Measurements from ENCODE around the gene PDE11A. TPM values are rescaled to one million over a fixed set of nuclear protein-coding genes. Genes with fewer than 3 reads are reported as not detected.

The PDE11A gene
- total and polyA plus RNA-seq, 3 donors from 2014 or later: 2.2 to 7.8 (median 3.3) TPM

DNA sequence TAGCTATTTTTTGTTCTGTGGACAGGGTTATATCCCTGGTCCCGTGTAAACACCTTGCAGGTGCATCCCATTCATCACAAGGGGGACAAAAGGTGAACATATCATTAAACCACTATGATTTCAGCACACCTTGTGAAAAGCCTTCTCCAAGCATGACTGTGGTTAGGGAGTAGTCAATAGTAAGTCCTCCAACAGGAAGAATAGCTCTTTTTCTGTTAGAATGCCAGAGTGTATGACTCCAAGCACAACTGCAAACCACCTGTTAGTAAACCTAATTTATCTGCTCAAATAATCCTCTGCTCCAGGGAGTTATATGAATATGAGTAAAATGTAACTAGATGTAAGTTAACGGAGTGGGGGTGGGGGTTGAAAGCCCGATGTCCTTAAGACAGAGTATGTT, 439.5 kb downstream of the PDE11A start:
- intact Hi-C loops (cut with DNase I; ENCODE audit: low total_unique reads): no loop called here
- no peaks in the 10 kb centered on the region for H3K36me3 ChIP-seq (ENCODE audit: low read depth, missing control alignments)
- no peaks in the 10 kb centered on the region for H3K9me3 ChIP-seq
- no peak for TF ChIP-seq POLR2A (IDR thresholded peaks at IDR 0.05)
- TF ChIP-seq, protein P1, sequence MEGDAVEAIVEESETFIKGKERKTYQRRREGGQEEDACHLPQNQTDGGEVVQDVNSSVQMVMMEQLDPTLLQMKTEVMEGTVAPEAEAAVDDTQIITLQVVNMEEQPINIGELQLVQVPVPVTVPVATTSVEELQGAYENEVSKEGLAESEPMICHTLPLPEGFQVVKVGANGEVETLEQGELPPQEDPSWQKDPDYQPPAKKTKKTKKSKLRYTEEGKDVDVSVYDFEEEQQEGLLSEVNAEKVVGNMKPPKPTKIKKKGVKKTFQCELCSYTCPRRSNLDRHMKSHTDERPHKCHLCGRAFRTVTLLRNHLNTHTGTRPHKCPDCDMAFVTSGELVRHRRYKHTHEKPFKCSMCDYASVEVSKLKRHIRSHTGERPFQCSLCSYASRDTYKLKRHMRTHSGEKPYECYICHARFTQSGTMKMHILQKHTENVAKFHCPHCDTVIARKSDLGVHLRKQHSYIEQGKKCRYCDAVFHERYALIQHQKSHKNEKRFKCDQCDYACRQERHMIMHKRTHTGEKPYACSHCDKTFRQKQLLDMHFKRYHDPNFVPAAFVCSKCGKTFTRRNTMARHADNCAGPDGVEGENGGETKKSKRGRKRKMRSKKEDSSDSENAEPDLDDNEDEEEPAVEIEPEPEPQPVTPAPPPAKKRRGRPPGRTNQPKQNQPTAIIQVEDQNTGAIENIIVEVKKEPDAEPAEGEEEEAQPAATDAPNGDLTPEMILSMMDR (IDR thresholded peaks at IDR 0.05): no peak
- peaks cover 11% of the 10 kb centered on the region for H3K4me1 ChIP-seq
- H3K27ac ChIP-seq: no peak overlapping the region
- H3K27me3 ChIP-seq: no peaks in the 10 kb centered on the region
- no peak for DNase-seq
- H3K4me3 ChIP-seq: no peak overlapping the region
- 48 to 59% methylated on average over 3 of the region's 3 CpGs for WGBS, 2 donors

GRCh38 chr2:177631680-177632079, 440.9 kb downstream of the PDE11A start:
- peaks cover 11% of the 10 kb centered on the region for H3K4me1 ChIP-seq
- intact Hi-C loops (cut with DNase I; ENCODE audit: low total_unique reads): no loop called here
- no peak overlapping the region for H3K27ac ChIP-seq
- no peak for TF ChIP-seq POLR2A (IDR thresholded peaks at IDR 0.05)
- TF ChIP-seq, protein P1 (IDR thresholded peaks at IDR 0.05): no peak
- DNase-seq: no peak
- no peak overlapping the region for H3K4me3 ChIP-seq
- 89 to 100% methylated on average over 1 of the region's 1 CpG for WGBS, 2 donors
- H3K27me3 ChIP-seq: no peaks in the 10 kb centered on the region
- H3K9me3 ChIP-seq: no peaks in the 10 kb centered on the region
- no peaks in the 10 kb centered on the region for H3K36me3 ChIP-seq (ENCODE audit: low read depth, missing control alignments)

DNA sequence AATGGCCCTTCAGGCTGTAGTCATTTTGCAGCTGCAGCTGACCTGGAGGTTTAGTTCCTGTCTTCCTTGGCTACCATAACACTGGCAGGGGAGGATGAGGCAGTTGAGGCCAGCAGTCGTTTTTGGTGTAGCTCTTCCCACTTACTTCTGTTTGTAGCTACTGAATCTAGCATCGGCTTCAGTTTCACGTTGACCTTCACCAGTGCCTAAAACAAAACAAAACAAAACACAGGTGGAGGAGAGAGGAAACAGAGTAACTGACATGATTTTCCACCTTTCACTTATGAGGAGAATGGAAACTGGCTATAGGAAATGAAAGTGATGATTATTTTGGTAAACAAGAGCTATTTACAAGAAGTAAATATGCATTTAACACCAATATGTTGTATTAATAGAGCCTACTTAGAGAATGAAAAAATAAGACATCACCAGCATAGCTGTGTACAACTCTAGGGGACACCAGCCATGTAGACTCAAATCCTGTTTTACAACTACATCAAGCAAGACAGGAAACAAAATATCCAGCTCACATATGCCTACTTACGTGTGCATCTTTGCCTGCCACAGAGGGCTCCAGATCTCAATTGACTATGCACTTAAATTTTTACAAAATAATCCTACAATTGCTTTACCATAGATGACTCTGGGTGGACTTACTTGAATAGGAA, 443.1 kb downstream of the PDE11A start:
- H3K27me3 ChIP-seq: no peaks in the 10 kb centered on the region
- TF ChIP-seq, protein P1 (IDR thresholded peaks at IDR 0.05): no peak
- no peak for TF ChIP-seq POLR2A (IDR thresholded peaks at IDR 0.05)
- peaks cover 11% of the 10 kb centered on the region for H3K4me1 ChIP-seq
- H3K9me3 ChIP-seq: no peaks in the 10 kb centered on the region
- H3K4me3 ChIP-seq: no peak overlapping the region
- WGBS, 2 donors: 59 to 60% methylated on average over 4 of the region's 4 CpGs
- intact Hi-C loops (cut with DNase I; ENCODE audit: low total_unique reads): no loop called here
- H3K36me3 ChIP-seq (ENCODE audit: low read depth, missing control alignments): no peaks in the 10 kb centered on the region
- no peak overlapping the region for H3K27ac ChIP-seq
- DNase-seq: no peak

DNA sequence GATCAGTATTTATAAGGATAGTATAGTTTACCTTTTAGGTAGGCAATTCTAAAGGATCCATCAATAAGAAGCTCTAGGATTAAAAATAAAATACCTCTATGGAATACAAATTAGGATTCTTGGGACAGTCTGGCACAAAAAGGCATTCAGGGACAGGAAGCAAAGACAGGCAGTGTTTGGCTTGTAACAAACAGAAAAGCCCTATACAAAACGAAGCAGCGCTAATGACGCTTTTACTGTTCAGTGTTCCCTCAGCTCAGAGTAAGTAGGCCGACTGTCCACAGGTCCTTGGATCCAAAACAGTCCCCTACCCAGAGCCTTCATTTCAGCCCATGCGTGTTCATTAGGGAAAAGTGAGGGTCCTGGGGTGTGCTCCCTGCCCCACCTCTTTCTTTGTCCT, 443.7 kb downstream of the PDE11A start:
- peaks cover 9% of the 10 kb centered on the region for H3K4me1 ChIP-seq
- no peaks in the 10 kb centered on the region for H3K27me3 ChIP-seq
- no peaks in the 10 kb centered on the region for H3K9me3 ChIP-seq
- no peak overlapping the region for H3K27ac ChIP-seq
- DNase-seq: no peak
- WGBS, 2 donors: 80 to 83% methylated on average over 5 of the region's 5 CpGs
- intact Hi-C loops (cut with DNase I; ENCODE audit: low total_unique reads): no loop called here
- H3K4me3 ChIP-seq: no peak overlapping the region
- TF ChIP-seq POLR2A (IDR thresholded peaks at IDR 0.05): no peak
- TF ChIP-seq, protein P1 (IDR thresholded peaks at IDR 0.05): no peak
- H3K36me3 ChIP-seq (ENCODE audit: low read depth, missing control alignments): no peaks in the 10 kb centered on the region
